IMR-90 (cell line): ENCODE measurements around the gene ALDOA. TPM values are rescaled to one million over a fixed set of nuclear protein-coding genes. Genes with fewer than 3 reads are reported as not detected.
A peak's percentile ranks its signal among the peaks of the same experiment; 100 is the strongest.

Experiments
- ATAC-seq: fragments of 200-7000 bp; cut with Tn5 transposase; 2 replicates; pipeline ENCODE4 v1.9.1; 2020; ENCODE audit warnings: low read depth, mild to moderate bottlenecking, moderate library complexity
- BruUV-seq: library from RNA; stranded (reverse); fragments of 400-500 nt; replicated peaks from 2 replicates; lab custom pipeline; 2021; lab: Mats Ljungman, UMichigan
- CTCF ChIA-PET: fragments of 300-600 bp; formaldehyde crosslinking; extraction: SDS; loops from one replicate; lab custom pipeline; 2021; ENCODE audit warnings: antibody characterized with exemption; lab: Yijun Ruan, JAX
- POLR2A ChIA-PET: fragments of 300-600 bp; sonication (Branson Sonifier 250); formaldehyde crosslinking; loops from one replicate; lab custom pipeline; 2022; ENCODE audit warnings: antibody characterized with exemption; ENCODE audit not compliant: unreplicated experiment; lab: Charles Lee
- DNase-seq: peaks from one replicate; pipeline ENCODE4 v3.0.0; 2013
- H2AFZ ChIP-seq: replicated peaks from 2 replicates; pipeline ENCODE3; 2013; ENCODE audit warnings: low read length, mild to moderate bottlenecking; ENCODE audit not compliant: poor library complexity
- H2AK5ac ChIP-seq: 2 replicates; pipeline ENCODE4 v1.6.1; 2013; ENCODE audit warnings: low read depth, low read length, inconsistent platforms
- H2AK9ac ChIP-seq: replicated peaks from 2 replicates; pipeline ENCODE3; 2013; ENCODE audit warnings: mild to moderate bottlenecking, low read depth, low read length, moderate library complexity; ENCODE audit not compliant: poor library complexity
- H2BK120ac ChIP-seq: 2 replicates; pipeline ENCODE4 v1.6.1; 2013; ENCODE audit warnings: low read depth, low read length, inconsistent platforms
- H2BK15ac ChIP-seq: 3 replicates; pipeline ENCODE4 v1.6.1; 2013; ENCODE audit warnings: low read depth, low read length, inconsistent platforms
- H2BK20ac ChIP-seq: 2 replicates; pipeline ENCODE4 v1.6.1; 2013; ENCODE audit warnings: low read depth, mild to moderate bottlenecking, inconsistent platforms, low read length, moderate library complexity
- H2BK5ac ChIP-seq: 2 replicates; pipeline ENCODE4 v1.6.1; 2013; ENCODE audit warnings: mild to moderate bottlenecking, low read depth, low read length, inconsistent platforms; ENCODE audit not compliant: poor library complexity, severe bottlenecking
- H3K14ac ChIP-seq: replicated peaks from 2 replicates; pipeline ENCODE4 v1.6.1; 2013; ENCODE audit warnings: low read depth, low read length, inconsistent platforms
- H3K18ac ChIP-seq: 2 replicates; pipeline ENCODE4 v1.6.1; 2013; ENCODE audit warnings: low read depth, low read length, control low read depth
- H3K23ac ChIP-seq: 2 replicates; pipeline ENCODE4 v1.6.1; 2013; ENCODE audit warnings: low read depth, low read length, inconsistent platforms
- H3K27ac ChIP-seq: 2 replicates; pipeline ENCODE4 v1.5.1; 2013; ENCODE audit warnings: mild to moderate bottlenecking, control low read depth, low read length; ENCODE audit not compliant: insufficient read depth
- H3K27me3 ChIP-seq: 2 replicates; pipeline ENCODE4 v1.6.1; 2013; ENCODE audit warnings: low read length; ENCODE audit not compliant: control insufficient read depth, insufficient read depth
- H3K36me3 ChIP-seq: 2 replicates; pipeline ENCODE4 v1.6.1; 2013; ENCODE audit warnings: low read length, mixed read lengths; ENCODE audit not compliant: control insufficient read depth, insufficient read depth
- H3K4ac ChIP-seq: 2 replicates; pipeline ENCODE4 v1.6.1; 2013; ENCODE audit warnings: low read depth, low read length, inconsistent platforms
- H3K4me1 ChIP-seq: 2 replicates; pipeline ENCODE4 v1.6.1; 2013; ENCODE audit warnings: low read length, mixed read lengths; ENCODE audit not compliant: control insufficient read depth, insufficient read depth
- H3K4me2 ChIP-seq: 2 replicates; pipeline ENCODE4 v1.6.1; 2013; ENCODE audit warnings: low read depth, mild to moderate bottlenecking, control low read depth, low read length, moderate library complexity
- H3K4me3 ChIP-seq: 2 replicates; pipeline ENCODE4 v1.5.1; 2013; ENCODE audit warnings: low read depth, mild to moderate bottlenecking, control low read depth, low read length, moderate library complexity; ENCODE audit not compliant: insufficient read depth
- H3K56ac ChIP-seq: 2 replicates; pipeline ENCODE4 v1.6.1; 2013; ENCODE audit warnings: low read length, inconsistent platforms; ENCODE audit not compliant: insufficient read depth; ENCODE audit errors: extremely low read depth
- H3K79me1 ChIP-seq, 2 experiments: 2 replicates each; pipeline ENCODE4 v1.6.1; 2013; ENCODE audit warnings: low read length in 2 of 2, inconsistent platforms in 1 of 2, low read depth in 1 of 2
- H3K9ac ChIP-seq: 2 replicates; pipeline ENCODE4 v1.6.1; 2013; ENCODE audit warnings: low read depth, low read length, control low read depth
- H3K9me1 ChIP-seq: 2 replicates; pipeline ENCODE4 v1.6.1; 2013; ENCODE audit warnings: low read length, inconsistent platforms; ENCODE audit not compliant: insufficient read depth
- H3K9me3 ChIP-seq: 2 replicates; pipeline ENCODE4 v1.6.1; 2013; ENCODE audit warnings: low read length; ENCODE audit not compliant: control insufficient read depth, insufficient read depth
- H4K20me1 ChIP-seq: 2 replicates; pipeline ENCODE4 v1.6.1; 2013; ENCODE audit warnings: low read length, inconsistent platforms; ENCODE audit not compliant: insufficient read depth
- H4K5ac ChIP-seq: 2 replicates; pipeline ENCODE4 v1.6.1; 2013; ENCODE audit warnings: mild to moderate bottlenecking, low read depth, low read length, control low read depth
- H4K8ac ChIP-seq, 2 experiments: 2 replicates each; pipeline ENCODE4 v1.6.1; 2013; ENCODE audit warnings: low read depth in 2 of 2, low read length in 2 of 2, control low read depth in 1 of 2, inconsistent platforms in 1 of 2
- H4K91ac ChIP-seq: 2 replicates; pipeline ENCODE4 v1.6.1; 2013; ENCODE audit warnings: low read depth, low read length, inconsistent platforms; ENCODE audit not compliant: insufficient read depth
- CHD1 ChIP-seq: IDR thresholded peaks from 2 replicates; pipeline ENCODE4 v1.6.1; 2012; ENCODE audit warnings: low read depth, low read length, improper control_type of control experiment
- MAZ ChIP-seq: IDR thresholded peaks from 2 replicates; pipeline ENCODE4 v1.6.1; 2012; ENCODE audit warnings: low read depth, mild to moderate bottlenecking, low read length, improper control_type of control experiment, moderate library complexity, borderline replicate concordance
- RFX5 ChIP-seq: IDR thresholded peaks from 2 replicates; pipeline ENCODE4 v1.8.0; 2012; ENCODE audit warnings: low read depth, mild to moderate bottlenecking, low read length, moderate library complexity
- WGBS, 2 experiments: methylation state at CpG; one replicate each; pipeline versions ENCODE4 v1.1.5 to v1.1.7; 2013; ENCODE audit warnings: missing lambda C conversion rate in 2 of 2; ENCODE audit not compliant: insufficient read length in 1 of 2; ENCODE audit errors: extremely low coverage in 2 of 2; 5-methylcytosine and 5-hydroxymethylcytosine counted together
- dilution Hi-C: fragments of 300-500 bp; cut with HindIII; formaldehyde crosslinking; loops from one replicate; pipeline ENCODE4 v1.14.3; 2018; ENCODE audit warnings: low sequenced_read_pairs; ENCODE audit not compliant: unreplicated experiment
- in situ Hi-C: fragments of 300-500 bp; cut with MboI; formaldehyde crosslinking; loops from 3 replicates; pipeline ENCODE4 v1.14.3; 2019; ENCODE audit warnings: low sequenced_read_pairs, inconsistent platforms, mixed read lengths
- intact Hi-C: fragments of 100-400 bp; cut with micrococcal nuclease; formaldehyde crosslinking; loops from 2 replicates; pipeline ENCODE4 v1.10.0; 2022
- polyA plus RNA-seq, 3 experiments: library from polyadenylated mRNA; depleted of rRNA; stranded (reverse); fragments of >200 nt; gene quantifications; 2 replicates each; pipeline ENCODE4 v1.2.3, GENCODE V29; 2012; ENCODE audit warnings: low replicate concordance in 1 of 3
- total RNA-seq: library from RNA; depleted of rRNA; stranded (reverse); fragments of >200 nt; gene quantifications from 2 replicates; pipeline ENCODE4 v1.2.3, GENCODE V29; 2012

Gene ALDOA
- total and polyA plus RNA-seq, 2 of the 4 experiments (the other 2 are of a cell fraction): 1,697 to 1,990 TPM

DNA sequence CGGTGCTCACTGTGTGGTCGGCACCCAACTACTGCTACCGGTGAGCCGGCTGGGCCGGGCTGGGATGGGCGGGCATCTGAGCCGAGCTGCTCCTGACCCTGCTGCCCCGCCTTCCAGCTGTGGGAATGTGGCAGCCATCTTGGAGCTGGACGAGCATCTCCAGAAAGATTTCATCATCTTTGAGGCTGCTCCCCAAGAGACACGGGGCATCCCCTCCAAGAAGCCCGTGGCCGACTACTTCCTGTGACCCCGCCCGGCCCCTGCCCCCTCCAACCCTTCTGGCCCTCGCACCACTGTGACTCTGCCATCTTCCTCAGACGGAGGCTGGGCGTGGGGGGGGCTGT is 19.2 kb downstream of the ALDOA start:
- Histone ChIP-seq H3K4me3 (no peak overlapping the region), H3K79me1 (peaks cover 19 to 29% of the 10 kb centered on the region in 2 experiments), H3K9ac (no peak overlapping the region), H2BK5ac (no peak overlapping the region), H4K20me1 (peaks cover 22% of the 10 kb centered on the region), H3K27me3 (no peaks in the 10 kb centered on the region), H2BK120ac (no peak overlapping the region), H4K5ac (no peak overlapping the region), H3K4me2 (no peak overlapping the region), H2BK15ac (no peak overlapping the region), H3K18ac (no peak overlapping the region), H3K36me3 (peaks cover 53% of the 10 kb centered on the region), H3K4ac (no peak overlapping the region), H3K14ac (no peak overlapping the region), H2AK5ac (no peak overlapping the region), H2BK20ac (no peak overlapping the region), H3K9me3 (no peaks in the 10 kb centered on the region), H4K8ac (no peak overlapping the region), H3K56ac (no peak overlapping the region), H3K9me1 (no peaks in the 10 kb centered on the region), H2AFZ (no peak overlapping the region), H3K27ac (no peak overlapping the region), H4K91ac (no peak overlapping the region), H2AK9ac (no peak overlapping the region), H3K23ac (no peak overlapping the region), H3K4me1 (no peaks in the 10 kb centered on the region)
- no peak for DNase-seq
- in situ Hi-C loops (no loop called here), intact Hi-C loops (no loop called here), dilution Hi-C loops (no loop called here)
- TF ChIP-seq RFX5: no peak
- TF ChIP-seq MAZ: no peak
- no peak for TF ChIP-seq CHD1
- ChIA-PET CTCF (no interaction called here), POLR2A (interaction anchor here (0.7 kb wide), 1 partner anchor 1428 kb away, joined by 4 read pairs; no protein-coding TSS in a partner anchor)
- 76% methylated on average over 13 of the region's 17 CpGs; no CpG with 5 or more reads in 1 of the 2 experiments for WGBS, 2 experiments
- no peak for ATAC-seq
- TSS peak; percentile 70 for BruUV-seq
